HCT116 (cell line): ENCODE measurements around the gene COL18A1. TPM values are rescaled to one million over a fixed set of nuclear protein-coding genes. Genes with fewer than 3 reads are reported as not detected.

ENCODE experiments used
- ATAC-seq: fragments of 200-7000 bp; cut with Tn5 transposase; 2 replicates; pipeline ENCODE4 v1.9.1; 2020; ENCODE audit warnings: mild to moderate bottlenecking, moderate library complexity
- BruUV-seq: library from RNA; stranded (reverse); fragments of 400-500 nt; replicated peaks from 2 replicates; lab custom pipeline; 2021; lab: Mats Ljungman, UMichigan
- CTCF ChIA-PET: fragments of 300-600 bp; sonication (Branson Sonifier 250); formaldehyde crosslinking; loops from one replicate; lab custom pipeline; 2021; ENCODE audit warnings: antibody characterized with exemption; lab: Charles Lee
- POLR2A ChIA-PET: fragments of 300-600, 350-600 bp; sonication (Branson Sonifier 250); formaldehyde crosslinking; loops from one replicate; lab custom pipeline; 2021; ENCODE audit warnings: antibody characterized with exemption; lab: Charles Lee
- RAD21 ChIA-PET, 2 experiments: fragments of 300-600 bp; sonication (Branson Sonifier 250); formaldehyde crosslinking; loops; one replicate each; lab custom pipeline; 2023; ENCODE audit warnings: low total read pairs in 2 of 2; ENCODE audit not compliant: uncharacterized antibody in 2 of 2, unreplicated experiment in 2 of 2, low non-redundant PET in 1 of 2; lab: Charles Lee
- DNase-seq: peaks from one replicate; pipeline ENCODE4 v3.0.0-alpha.2; 2010; ENCODE audit warnings: low read depth, low spot score
- H2AFZ ChIP-seq: fragments of 200-600 bp; shearing (Covaris generic), sonication (generic); 2 replicates; pipeline ENCODE4 v1.6.1; 2017; ENCODE audit warnings: low read depth, mixed run types, mixed read lengths, antibody characterized with exemption, low read length; ENCODE audit not compliant: poor library complexity, severe bottlenecking
- H3K27ac ChIP-seq: 2 replicates; pipeline ENCODE4 v1.5.1; 2012; ENCODE audit warnings: low read depth, low read length
- H3K27me3 ChIP-seq: fragments of 200-600 bp; sonication (generic); 2 replicates; pipeline ENCODE4 v1.6.1; 2016; ENCODE audit warnings: mixed run types, low read length, mixed read lengths; ENCODE audit not compliant: insufficient read depth
- H3K36me3 ChIP-seq, 2 experiments: fragments of 200-500 bp in 1 of 2; fragments of 200-600 bp in 1 of 2; sonication (Bioruptor generic) in 1 of 2; sonication (generic) in 1 of 2; 2 replicates each; pipeline versions ENCODE4 v1.5.1 to v1.6.1; 2014 to 2016; ENCODE audit warnings: low read length in 2 of 2, inconsistent platforms in 1 of 2, mixed read lengths in 1 of 2, mixed run types in 1 of 2; ENCODE audit not compliant: insufficient read depth in 2 of 2, control insufficient read depth in 1 of 2
- H3K4me1 ChIP-seq, 2 experiments: fragments of 200-600 bp in 1 of 2; sonication (generic) in 1 of 2; 2 replicates each; pipeline versions ENCODE4 v1.5.1 to v1.6.1; 2012 to 2017; ENCODE audit warnings: low read length in 2 of 2, inconsistent platforms in 1 of 2, mild to moderate bottlenecking in 1 of 2, mixed read lengths in 1 of 2, mixed run types in 1 of 2, moderate library complexity in 1 of 2; ENCODE audit not compliant: insufficient read depth in 2 of 2, control insufficient read depth in 1 of 2
- H3K4me2 ChIP-seq: fragments of 200-600 bp; sonication (generic); 2 replicates; pipeline ENCODE4 v1.6.1; 2017; ENCODE audit warnings: mixed run types, low read length, mixed read lengths
- H3K4me3 ChIP-seq, 2 experiments: fragments of 200-600 bp in 1 of 2; sonication (generic) in 1 of 2; replicated peaks in 1 of 2; 2 replicates each; pipeline ENCODE4 v1.5.1; 2011 to 2016; ENCODE audit warnings: low read length in 2 of 2, control low read depth in 1 of 2, low read depth in 1 of 2, mild to moderate bottlenecking in 1 of 2, mixed read lengths in 1 of 2, mixed run types in 1 of 2
- H3K79me2 ChIP-seq: fragments of 200-600 bp; sonication (generic); 2 replicates; pipeline ENCODE4 v1.6.1; 2017; ENCODE audit warnings: mild to moderate bottlenecking, mixed run types, low read length, moderate library complexity, mixed read lengths; ENCODE audit not compliant: insufficient read depth
- H3K9ac ChIP-seq: fragments of 200-600 bp; sonication (generic); 2 replicates; pipeline ENCODE4 v1.6.1; 2016; ENCODE audit warnings: low read length, mixed read lengths
- H3K9me2 ChIP-seq: fragments of 200-600 bp; sonication (generic), shearing (Covaris generic); 2 replicates; pipeline ENCODE4 v1.6.1; 2017; ENCODE audit warnings: mixed run types, mild to moderate bottlenecking, moderate library complexity; ENCODE audit not compliant: insufficient read depth
- H3K9me3 ChIP-seq, 2 experiments: fragments of 200-500 bp in 1 of 2; fragments of 200-600 bp in 1 of 2; sonication (Bioruptor generic) in 1 of 2; sonication (generic) in 1 of 2; 2 replicates each; pipeline ENCODE4 v1.6.1; 2014 to 2017; ENCODE audit warnings: low read length in 2 of 2, mixed read lengths in 2 of 2, inconsistent platforms in 1 of 2, low read depth in 1 of 2, mild to moderate bottlenecking in 1 of 2, mixed run types in 1 of 2, moderate library complexity in 1 of 2; ENCODE audit not compliant: control insufficient read depth in 1 of 2, insufficient read depth in 1 of 2
- H4K20me1 ChIP-seq: fragments of 200-600 bp; sonication (generic), shearing (Covaris generic); 2 replicates; pipeline ENCODE4 v1.6.1; 2017; ENCODE audit warnings: mixed run types, mild to moderate bottlenecking, moderate library complexity; ENCODE audit not compliant: insufficient read depth
- CBX3 ChIP-seq: IDR thresholded peaks from 2 replicates; pipeline ENCODE4 v1.6.1; 2012; ENCODE audit warnings: low read depth
- CTCF ChIP-seq, 3 experiments: fragments of 200-600 bp in 1 of 3; sonication (generic) in 1 of 3; IDR thresholded peaks in 2 of 3; conservative IDR thresholded peaks in 1 of 3; 2 replicates each; pipeline ENCODE4 v1.5.1; 2012 to 2017; ENCODE audit warnings: low read depth in 2 of 3, low read length in 2 of 3, antibody characterized with exemption in 1 of 3, borderline replicate concordance in 1 of 3, control low read depth in 1 of 3, mild to moderate bottlenecking in 1 of 3, mixed read lengths in 1 of 3, mixed run types in 1 of 3, moderate library complexity in 1 of 3; ENCODE audit not compliant: insufficient read depth in 1 of 3
- EGR1 ChIP-seq: IDR thresholded peaks from 2 replicates; pipeline ENCODE4 v1.6.1; 2012; ENCODE audit warnings: low read depth
- ELF1 ChIP-seq: IDR thresholded peaks from 2 replicates; pipeline ENCODE4 v1.6.1; 2012; ENCODE audit warnings: low read depth, borderline replicate concordance
- EZH2 ChIP-seq: fragments of 200-600 bp; sonication (generic); IDR thresholded peaks from 2 replicates; pipeline ENCODE4 v1.6.1; 2017; ENCODE audit warnings: antibody characterized with exemption, mixed run types
- EZH2phosphoT487 ChIP-seq: fragments of 200-600 bp; IDR thresholded peaks from 2 replicates; pipeline ENCODE4 v1.6.1; 2018; ENCODE audit warnings: antibody characterized with exemption, borderline replicate concordance
- FOSL1 ChIP-seq: IDR thresholded peaks from 2 replicates; pipeline ENCODE4 v1.6.1; 2012; ENCODE audit warnings: low read depth
- JUND ChIP-seq: IDR thresholded peaks from 2 replicates; pipeline ENCODE4 v1.6.1; 2012
- POLR2A ChIP-seq: IDR thresholded peaks from 2 replicates; pipeline ENCODE4 v1.7.0; 2011; ENCODE audit warnings: borderline replicate concordance; ENCODE audit not compliant: insufficient read depth, insufficient read length; ENCODE audit errors: extremely low read depth
- POLR2AphosphoS5 ChIP-seq: IDR thresholded peaks from 2 replicates; pipeline ENCODE4 v1.6.1; 2011; ENCODE audit warnings: mild to moderate bottlenecking, low read depth, low read length, moderate library complexity
- RAD21 ChIP-seq: IDR thresholded peaks from 2 replicates; pipeline ENCODE4 v1.6.1; 2012; ENCODE audit warnings: low read depth, mild to moderate bottlenecking
- REST ChIP-seq: IDR thresholded peaks from 2 replicates; pipeline ENCODE4 v1.6.1; 2012; ENCODE audit warnings: low read depth
- SP1 ChIP-seq: IDR thresholded peaks from 2 replicates; pipeline ENCODE4 v1.6.1; 2012; ENCODE audit warnings: low read depth
- SRF ChIP-seq: IDR thresholded peaks from 2 replicates; pipeline ENCODE4 v1.6.1; 2012; ENCODE audit warnings: low read depth
- TCF7L2 ChIP-seq: IDR thresholded peaks from 2 replicates; pipeline ENCODE4 v1.7.0; 2011; ENCODE audit warnings: borderline replicate concordance, inconsistent platforms; ENCODE audit not compliant: insufficient read depth, insufficient read length; ENCODE audit errors: extremely low read depth
- ZBTB33 ChIP-seq: IDR thresholded peaks from 2 replicates; pipeline ENCODE4 v1.6.1; 2011; ENCODE audit warnings: mild to moderate bottlenecking, low read length, moderate library complexity; ENCODE audit not compliant: insufficient replicate concordance; ENCODE audit errors: extremely low read depth
- ZNF274 ChIP-seq: fragments of 200-500 bp; sonication (Bioruptor generic); IDR thresholded peaks from 2 replicates; pipeline ENCODE4 v1.6.1; 2014; ENCODE audit warnings: mild to moderate bottlenecking, low read depth, low read length, inconsistent platforms
- intact Hi-C: fragments of 100-400 bp; cut with micrococcal nuclease; formaldehyde crosslinking; loops from 2 replicates; pipeline ENCODE4 v1.10.0; 2022
- total RNA-seq: library from RNA; stranded (reverse); gene quantifications from one replicate; pipeline ENCODE4 v1.2.1, GENCODE V29; 2021; ENCODE audit not compliant: unreplicated experiment
- TF ChIP-seq, protein P1 (sequence below): IDR thresholded peaks from 2 replicates; pipeline ENCODE4 v1.6.1; 2012
- TF ChIP-seq, protein P2 (sequence below): IDR thresholded peaks from 2 replicates; pipeline ENCODE4 v1.6.1; 2012

COL18A1 gene
- total RNA-seq, 1 experiment from 2014 or later = 59.5 TPM

GRCh38 chr21:45475004-45475685, 70.2 kb downstream of the COL18A1 start:
- peaks cover 0 to 19% of the 10 kb centered on the region in 2 experiments; a peak in 1 of 4 replicates for H3K36me3 ChIP-seq
- ChIA-PET CTCF (no interaction called here), POLR2A (no interaction called here), RAD21 (no interaction called here)
- no TSS peak for BruUV-seq
- H3K79me2 ChIP-seq = peaks cover 4% of the 10 kb centered on the region; the same call in 1 of the 2 replicates
- ATAC-seq (no peak), DNase-seq (no peak)
- H3K9me2 ChIP-seq = no peaks in the 10 kb centered on the region
- no peak overlapping the region for H3K9ac ChIP-seq
- intact Hi-C loops = loop anchor here (10.0 kb wide), 1 partner anchor 350 kb away; no protein-coding TSS in a partner anchor
- H3K4me2 ChIP-seq = no peak overlapping the region
- TF ChIP-seq SRF (no peak), POLR2AphosphoS5 (no peak), CBX3 (no peak), EZH2phosphoT487 (no peak), FOSL1 (no peak), RAD21 (no peak), ZNF274 (no peak), POLR2A (no peak), SP1 (no peak), ZBTB33 (no peak), REST (no peak), JUND (no peak), EGR1 (no peak), TCF7L2 (no peak), ELF1 (no peak), CTCF (IDR thresholded peaks at IDR 0.05 in 2 of 3, conservative IDR thresholded peaks at IDR 0.05 in 1 of 3; ENCODE audit: borderline replicate concordance in 1 of 3, insufficient read depth in 1 of 3, low read depth in 2 of 3, low read length in 2 of 3) (no peak), EZH2 (no peak)
- TF ChIP-seq, protein P1, sequence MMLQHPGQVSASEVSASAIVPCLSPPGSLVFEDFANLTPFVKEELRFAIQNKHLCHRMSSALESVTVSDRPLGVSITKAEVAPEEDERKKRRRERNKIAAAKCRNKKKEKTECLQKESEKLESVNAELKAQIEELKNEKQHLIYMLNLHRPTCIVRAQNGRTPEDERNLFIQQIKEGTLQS = no peak
- TF ChIP-seq, protein P2, sequence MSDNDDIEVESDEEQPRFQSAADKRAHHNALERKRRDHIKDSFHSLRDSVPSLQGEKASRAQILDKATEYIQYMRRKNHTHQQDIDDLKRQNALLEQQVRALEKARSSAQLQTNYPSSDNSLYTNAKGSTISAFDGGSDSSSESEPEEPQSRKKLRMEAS = no peak
- H3K9me3 ChIP-seq = no peaks in the 10 kb centered on the region
- no peak overlapping the region for H3K4me3 ChIP-seq
- H4K20me1 ChIP-seq = no peaks in the 10 kb centered on the region
- H3K4me1 ChIP-seq = peaks cover 5 to 13% of the 10 kb centered on the region in 2 experiments; a peak in 3 of 4 replicates
- no peaks in the 10 kb centered on the region for H3K27me3 ChIP-seq
- H2AFZ ChIP-seq = no peak overlapping the region
- no peak overlapping the region for H3K27ac ChIP-seq
